SK-N-SH (cell line): ENCODE measurements around the gene ECE1. TPM values are rescaled to one million over a fixed set of nuclear protein-coding genes. Genes with fewer than 3 reads are reported as not detected.

ENCODE experiments used
- CTCF ChIA-PET: fragments of 300-600, 350-600 bp; formaldehyde crosslinking; extraction: SDS; loops from one replicate; lab custom pipeline; 2021; lab: Yijun Ruan, JAX
- POLR2A ChIA-PET: fragments of 350-600 bp; sonication (Branson Sonifier 250); formaldehyde crosslinking; extraction: SDS; loops from one replicate; lab custom pipeline; 2020; ENCODE audit warnings: antibody characterized with exemption, inconsistent platforms; lab: Yijun Ruan, JAX
- DNase-seq: peaks from one replicate; pipeline ENCODE4 v3.0.0; 2012
- H2AFZ ChIP-seq: fragments of 200-600 bp; sonication (generic); 2 replicates; pipeline ENCODE4 v1.8.1; 2016; ENCODE audit warnings: antibody characterized with exemption, mild to moderate bottlenecking, low read depth
- H3F3A ChIP-seq: fragments of 200-600 bp; sonication (generic); replicated peaks from 2 replicates; pipeline ENCODE3; 2016; ENCODE audit warnings: antibody characterized with exemption, mild to moderate bottlenecking; ENCODE audit not compliant: insufficient read depth
- H3K27ac ChIP-seq, 2 experiments: fragments of 200-500 bp in 1 of 2; fragments of 200-600 bp in 1 of 2; sonication (Bioruptor generic) in 1 of 2; sonication (generic), shearing (Covaris generic) in 1 of 2; 2 replicates each; pipeline versions ENCODE4 v1.5.1 to v1.6.1; 2014 to 2016; ENCODE audit warnings: low read depth in 2 of 2, inconsistent platforms in 1 of 2, low read length in 1 of 2, mild to moderate bottlenecking in 1 of 2, mixed read lengths in 1 of 2
- H3K27me3 ChIP-seq: fragments of 200-600 bp; sonication (generic), shearing (Covaris generic); 2 replicates; pipeline ENCODE4 v1.6.1; 2016; ENCODE audit warnings: mixed run types; ENCODE audit not compliant: insufficient read depth
- H3K36me3 ChIP-seq, 2 experiments: fragments of 200-500 bp in 1 of 2; fragments of 200-600 bp in 1 of 2; sonication (Bioruptor generic) in 1 of 2; sonication (generic) in 1 of 2; replicated peaks in 1 of 2; 2 replicates each; pipeline versions ENCODE3 to v1.5.1; 2014 to 2016; ENCODE audit warnings: low read length in 1 of 2, mild to moderate bottlenecking in 1 of 2; ENCODE audit not compliant: insufficient read depth in 2 of 2, control insufficient read depth in 1 of 2
- H3K4me1 ChIP-seq, 2 experiments: fragments of 200-500 bp in 1 of 2; fragments of 200-600 bp in 1 of 2; sonication (Bioruptor generic) in 1 of 2; sonication (generic), shearing (Covaris generic) in 1 of 2; 2 replicates each; pipeline versions ENCODE4 v1.5.1 to v1.6.1; 2014 to 2016; ENCODE audit warnings: low read depth in 1 of 2, low read length in 1 of 2, mixed run types in 1 of 2; ENCODE audit not compliant: insufficient read depth in 2 of 2, control insufficient read depth in 1 of 2
- H3K4me2 ChIP-seq: fragments of 200-600 bp; sonication (generic), shearing (Covaris generic); 2 replicates; pipeline ENCODE4 v1.6.1; 2017; ENCODE audit warnings: mixed run types
- H3K4me3 ChIP-seq, 2 experiments: fragments of 200-500 bp in 1 of 2; fragments of 200-600 bp in 1 of 2; sonication (Bioruptor generic) in 1 of 2; sonication (generic), shearing (Covaris generic) in 1 of 2; 2 replicates each; pipeline versions ENCODE4 v1.5.1 to v1.8.1; 2014 to 2016; ENCODE audit warnings: low read depth in 2 of 2, inconsistent platforms in 1 of 2, low read length in 1 of 2, mild to moderate bottlenecking in 1 of 2, mixed read lengths in 1 of 2, moderate library complexity in 1 of 2
- H3K79me2 ChIP-seq: fragments of 200-600 bp; sonication (generic); 2 replicates; pipeline ENCODE4 v1.8.1; 2017; ENCODE audit warnings: mild to moderate bottlenecking; ENCODE audit not compliant: insufficient read depth
- H3K9ac ChIP-seq: fragments of 200-600 bp; sonication (generic); 2 replicates; pipeline ENCODE4 v1.6.1; 2017; ENCODE audit warnings: mixed run types
- H3K9me2 ChIP-seq: fragments of 200-600 bp; sonication (generic); 2 replicates; pipeline ENCODE4 v1.6.1; 2017; ENCODE audit warnings: mixed run types
- H3K9me3 ChIP-seq: fragments of 200-600 bp; sonication (generic); 2 replicates; pipeline ENCODE4 v1.6.1; 2017; ENCODE audit warnings: mixed run types, mild to moderate bottlenecking, moderate library complexity
- H4K20me1 ChIP-seq: fragments of 200-600 bp; sonication (generic); 2 replicates; pipeline ENCODE4 v1.6.1; 2017; ENCODE audit warnings: mild to moderate bottlenecking, mixed run types; ENCODE audit not compliant: insufficient read depth
- EZH2phosphoT487 ChIP-seq: fragments of 200-600 bp; sonication (generic); IDR thresholded peaks from 2 replicates; pipeline ENCODE4 v1.6.1; 2017; ENCODE audit warnings: low read depth, mixed run types, mild to moderate bottlenecking, antibody characterized with exemption, moderate library complexity, borderline replicate concordance
- FOXJ3 ChIP-seq: sonication (generic); formaldehyde crosslinking; IDR thresholded peaks from 2 replicates; pipeline ENCODE4 v1.5.1; 2020; ENCODE audit warnings: mild to moderate bottlenecking, missing genetic modification reagents
- FOXM1 ChIP-seq: IDR thresholded peaks from 2 replicates; pipeline ENCODE4 v1.4.0; 2012; ENCODE audit warnings: low read depth, mild to moderate bottlenecking
- GATA2 ChIP-seq: sonication (generic); formaldehyde crosslinking; IDR thresholded peaks from 2 replicates; pipeline ENCODE4 v1.5.0; 2020; ENCODE audit warnings: mild to moderate bottlenecking, missing genetic modification reagents
- MXI1 ChIP-seq: IDR thresholded peaks from 2 replicates; pipeline ENCODE4 v1.6.1; 2012; ENCODE audit warnings: mild to moderate bottlenecking, low read depth, low read length, improper control_type of control experiment
- NFIC ChIP-seq: IDR thresholded peaks from 2 replicates; pipeline ENCODE4 v1.4.0; 2012; ENCODE audit warnings: borderline replicate concordance
- RCOR1 ChIP-seq: fragments of 150-350 bp; IDR thresholded peaks from 2 replicates; pipeline ENCODE4 v1.6.1; 2017; ENCODE audit warnings: antibody characterized with exemption, low read length
- RFX5 ChIP-seq: IDR thresholded peaks from 2 replicates; pipeline ENCODE4 v1.6.1; 2012; ENCODE audit warnings: mild to moderate bottlenecking, improper control_type of control experiment, low read length
- RXRA ChIP-seq: IDR thresholded peaks from 2 replicates; pipeline ENCODE4 v1.4.0; 2012; ENCODE audit warnings: low read depth, mild to moderate bottlenecking, borderline replicate concordance
- SMC3 ChIP-seq: IDR thresholded peaks from 2 replicates; pipeline ENCODE4 v1.6.1; 2012; ENCODE audit warnings: low read depth, low read length, improper control_type of control experiment
- TEAD4 ChIP-seq: IDR thresholded peaks from 2 replicates; pipeline ENCODE4 v1.4.0; 2012; ENCODE audit warnings: mild to moderate bottlenecking, borderline replicate concordance; ENCODE audit not compliant: insufficient read depth
- WGBS: methylation state at CpG from one replicate; pipeline ENCODE4 v1.1.6; 2017; ENCODE audit warnings: low lambda C conversion rate; 5-methylcytosine and 5-hydroxymethylcytosine counted together
- polyA plus RNA-seq, 3 experiments: library from polyadenylated mRNA; depleted of rRNA; stranded (reverse); fragments of >200 nt; gene quantifications; 2 replicates each; pipeline ENCODE4 v1.2.3, GENCODE V29; 2012
- TF ChIP-seq, protein P1 (sequence below): fragments of 150-350 bp; IDR thresholded peaks from 2 replicates; pipeline ENCODE4 v1.6.1; 2016; ENCODE audit warnings: mild to moderate bottlenecking, low read depth, low read length
- TF ChIP-seq, protein P2 (sequence below): IDR thresholded peaks from 2 replicates; pipeline ENCODE4; 2012
- TF ChIP-seq, protein P3 (sequence below): fragments of 150-350 bp; IDR thresholded peaks from 2 replicates; pipeline ENCODE4 v1.6.1; 2017; ENCODE audit warnings: antibody characterized with exemption, low read length, low read depth, borderline replicate concordance

The ECE1 gene
- polyA plus RNA-seq, 1 of the 3 experiments (the other 2 are of a cell fraction): 96.6 TPM

DNA sequence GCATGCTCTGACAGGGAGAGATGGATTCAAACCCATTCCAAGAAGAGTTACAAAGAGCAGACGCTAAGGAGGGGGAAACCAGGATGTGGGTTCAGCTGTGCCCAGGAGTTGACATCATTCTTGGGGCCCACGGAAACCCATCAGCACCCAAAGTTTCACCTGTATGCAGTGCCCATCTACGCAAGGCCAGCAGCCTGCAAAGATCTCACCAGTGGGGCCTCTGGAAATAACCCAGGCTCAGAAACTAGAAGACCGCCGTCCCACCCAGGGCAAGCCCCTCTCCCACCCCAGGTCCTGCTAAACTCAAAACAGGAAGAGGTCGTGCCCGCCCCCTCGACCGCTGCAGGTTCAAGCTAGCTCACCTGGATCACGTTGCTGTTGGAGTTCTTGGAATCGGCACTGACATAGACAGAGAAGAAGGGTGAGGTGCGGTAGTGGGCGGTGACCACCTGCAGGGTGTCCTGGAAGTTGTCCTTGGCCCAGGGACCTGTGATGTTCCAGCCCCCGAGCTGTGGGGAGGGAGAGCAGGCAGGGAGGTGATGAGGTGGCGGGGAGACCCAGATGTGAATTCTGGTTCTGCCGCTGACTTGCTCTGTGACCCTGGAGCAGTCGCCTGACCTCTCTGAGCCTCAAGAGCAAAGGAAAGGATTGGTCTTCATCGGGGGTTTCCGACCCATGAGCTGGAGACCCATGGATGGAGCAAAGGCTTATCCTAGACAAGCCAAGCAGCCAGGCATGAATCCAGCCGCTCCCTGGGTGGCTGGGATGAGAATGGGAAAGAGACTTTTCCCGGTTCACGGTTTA is 31.7 kb downstream of the ECE1 start:
- Histone ChIP-seq H3K36me3 (peaks cover 0 to 24% of the 10 kb centered on the region in 2 experiments), H3F3A (peaks cover 17% of the 10 kb centered on the region), H3K27ac (no peak overlapping the region), H3K9ac (no peak overlapping the region), H3K9me3 (no peaks in the 10 kb centered on the region), H3K79me2 (no peaks in the 10 kb centered on the region), H3K4me1 (peaks cover 30 to 55% of the 10 kb centered on the region in 2 experiments; a peak in 3 of 4 replicates), H3K9me2 (no peaks in the 10 kb centered on the region), H3K4me2 (no peak overlapping the region), H3K27me3 (no peaks in the 10 kb centered on the region), H2AFZ (no peak overlapping the region), H3K4me3 (no peak overlapping the region), H4K20me1 (no peaks in the 10 kb centered on the region)
- ChIA-PET POLR2A (no interaction called here), CTCF (interaction anchor here (1.0 to 9.8 kb wide), 7 partner anchors 11 to 315 kb away, joined by 3 to 253 read pairs (median 4); no protein-coding TSS in a partner anchor)
- no peak for DNase-seq
- no peak for TF ChIP-seq RXRA
- no peak for TF ChIP-seq SMC3
- no peak for TF ChIP-seq TEAD4
- WGBS: over 99% methylated on average over 17 of the region's 22 CpGs

DNA sequence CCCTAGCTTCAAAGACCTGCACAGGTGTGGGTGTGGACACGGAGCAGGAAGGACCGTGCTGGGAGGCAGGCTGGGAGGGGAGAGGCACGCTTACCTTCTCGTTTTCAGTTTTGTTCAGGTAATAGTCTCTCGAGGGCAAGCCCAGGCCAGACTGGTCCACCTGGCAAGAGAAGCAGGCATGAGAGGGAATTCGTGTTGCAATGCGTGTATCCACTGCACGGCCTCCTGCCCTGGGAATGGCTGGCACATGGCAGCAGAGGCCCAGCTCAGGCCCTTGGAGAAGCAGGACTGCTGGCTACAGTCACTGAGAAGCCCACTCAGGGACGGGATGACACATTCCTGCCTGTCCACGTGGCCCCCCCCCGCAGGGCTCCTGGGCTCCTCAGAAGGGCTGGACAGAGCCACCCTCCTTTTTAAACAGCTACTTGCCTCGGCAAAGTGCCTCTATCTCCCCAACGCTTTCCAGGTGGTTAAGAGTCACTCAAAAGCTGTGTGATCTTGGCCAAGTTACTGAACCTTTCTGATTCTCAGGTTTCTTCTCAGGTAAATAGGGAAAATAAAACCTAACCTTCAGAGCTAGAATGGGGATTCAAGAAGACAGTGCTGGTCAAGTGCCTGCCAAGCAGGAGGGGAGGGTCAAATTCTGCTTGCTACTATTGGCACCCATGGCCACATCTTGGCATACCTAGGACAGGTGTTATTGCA is 32.7 kb downstream of the ECE1 start:
- Histone ChIP-seq H3K9me3 (no peaks in the 10 kb centered on the region), H3K36me3 (peaks cover 0 to 24% of the 10 kb centered on the region in 2 experiments), H2AFZ (no peak overlapping the region), H3K79me2 (no peaks in the 10 kb centered on the region), H3F3A (peaks cover 12% of the 10 kb centered on the region), H3K4me3 (no peak overlapping the region), H4K20me1 (no peaks in the 10 kb centered on the region), H3K9me2 (no peaks in the 10 kb centered on the region), H3K4me1 (peaks cover 24 to 47% of the 10 kb centered on the region in 2 experiments; a peak in 3 of 4 replicates), H3K27ac (peak overlapping the region in 1 of 2 experiments; percentile 2; a peak in 1 of 4 replicates), H3K9ac (no peak overlapping the region), H3K27me3 (no peaks in the 10 kb centered on the region), H3K4me2 (no peak overlapping the region)
- DNase-seq: no peak
- TF ChIP-seq MXI1 (no peak), GATA2 (CRISPR knock-in tag) (no peak), FOXM1 (no peak)
- POLR2A ChIA-PET: interaction anchor here (1.1 kb wide), 1 partner anchor 13 kb away, joined by 3 read pairs; no protein-coding TSS in a partner anchor
- WGBS: 94% methylated on average over 8 of the region's 13 CpGs
- CTCF ChIA-PET: interaction anchor here (0.8 to 9.8 kb wide), 10 partner anchors 10 to 316 kb away, joined by 3 to 253 read pairs (median 4); no protein-coding TSS in a partner anchor

DNA sequence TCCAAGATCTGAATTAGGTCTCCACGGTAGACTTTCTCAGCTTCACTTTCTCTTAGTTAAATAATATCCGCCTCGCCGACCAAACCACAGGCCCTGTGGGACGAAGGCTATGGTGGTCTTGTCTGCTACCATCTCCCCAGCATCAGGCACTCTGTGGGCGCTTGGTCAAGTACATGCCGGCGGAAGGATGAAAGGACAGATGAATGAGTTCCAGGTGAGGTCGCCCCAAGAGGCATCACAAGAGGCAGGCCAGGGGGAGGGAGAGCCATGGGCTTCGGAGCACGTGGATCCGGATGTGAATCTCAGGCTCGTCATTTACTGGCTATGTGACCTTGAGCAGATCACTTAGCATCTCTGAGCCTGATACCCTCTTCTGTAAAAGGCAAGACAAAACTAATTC is 33.5 kb downstream of the ECE1 start:
- Histone ChIP-seq H3K9me2 (no peaks in the 10 kb centered on the region), H3K9ac (no peak overlapping the region), H3K27ac (no peak overlapping the region; a peak in 1 of 4 replicates), H3K4me3 (no peak overlapping the region), H2AFZ (no peak overlapping the region), H3K9me3 (no peaks in the 10 kb centered on the region), H3K79me2 (no peaks in the 10 kb centered on the region), H3K27me3 (no peaks in the 10 kb centered on the region), H3F3A (peaks cover 9% of the 10 kb centered on the region), H3K4me1 (peaks cover 21 to 47% of the 10 kb centered on the region in 2 experiments; a peak in 3 of 4 replicates), H3K4me2 (no peak overlapping the region), H3K36me3 (peaks cover 0 to 24% of the 10 kb centered on the region in 2 experiments), H4K20me1 (no peaks in the 10 kb centered on the region)
- ChIA-PET POLR2A (no interaction called here), CTCF (interaction anchor here (0.6 to 9.8 kb wide), 9 partner anchors 15 to 111 kb away, joined by 3 to 253 read pairs (median 16); no protein-coding TSS in a partner anchor)
- no peak for DNase-seq
- WGBS: 86% methylated on average over 12 of the region's 13 CpGs
- TF ChIP-seq RCOR1 (no peak), RFX5 (no peak), EZH2phosphoT487 (no peak), FOXJ3 (CRISPR knock-in tag) (no peak), NFIC (no peak), SMC3 (no peak)
- TF ChIP-seq, protein P1, sequence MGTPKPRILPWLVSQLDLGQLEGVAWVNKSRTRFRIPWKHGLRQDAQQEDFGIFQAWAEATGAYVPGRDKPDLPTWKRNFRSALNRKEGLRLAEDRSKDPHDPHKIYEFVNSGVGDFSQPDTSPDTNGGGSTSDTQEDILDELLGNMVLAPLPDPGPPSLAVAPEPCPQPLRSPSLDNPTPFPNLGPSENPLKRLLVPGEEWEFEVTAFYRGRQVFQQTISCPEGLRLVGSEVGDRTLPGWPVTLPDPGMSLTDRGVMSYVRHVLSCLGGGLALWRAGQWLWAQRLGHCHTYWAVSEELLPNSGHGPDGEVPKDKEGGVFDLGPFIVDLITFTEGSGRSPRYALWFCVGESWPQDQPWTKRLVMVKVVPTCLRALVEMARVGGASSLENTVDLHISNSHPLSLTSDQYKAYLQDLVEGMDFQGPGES: no peak
- TF ChIP-seq, protein P2, sequence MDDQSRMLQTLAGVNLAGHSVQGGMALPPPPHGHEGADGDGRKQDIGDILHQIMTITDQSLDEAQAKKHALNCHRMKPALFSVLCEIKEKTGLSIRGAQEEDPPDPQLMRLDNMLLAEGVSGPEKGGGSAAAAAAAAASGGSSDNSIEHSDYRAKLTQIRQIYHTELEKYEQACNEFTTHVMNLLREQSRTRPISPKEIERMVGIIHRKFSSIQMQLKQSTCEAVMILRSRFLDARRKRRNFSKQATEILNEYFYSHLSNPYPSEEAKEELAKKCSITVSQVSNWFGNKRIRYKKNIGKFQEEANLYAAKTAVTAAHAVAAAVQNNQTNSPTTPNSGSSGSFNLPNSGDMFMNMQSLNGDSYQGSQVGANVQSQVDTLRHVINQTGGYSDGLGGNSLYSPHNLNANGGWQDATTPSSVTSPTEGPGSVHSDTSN: no peak
- TF ChIP-seq, protein P3, sequence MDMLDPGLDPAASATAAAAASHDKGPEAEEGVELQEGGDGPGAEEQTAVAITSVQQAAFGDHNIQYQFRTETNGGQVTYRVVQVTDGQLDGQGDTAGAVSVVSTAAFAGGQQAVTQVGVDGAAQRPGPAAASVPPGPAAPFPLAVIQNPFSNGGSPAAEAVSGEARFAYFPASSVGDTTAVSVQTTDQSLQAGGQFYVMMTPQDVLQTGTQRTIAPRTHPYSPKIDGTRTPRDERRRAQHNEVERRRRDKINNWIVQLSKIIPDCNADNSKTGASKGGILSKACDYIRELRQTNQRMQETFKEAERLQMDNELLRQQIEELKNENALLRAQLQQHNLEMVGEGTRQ: no peak
